CD4-positive, CD25-positive, alpha-beta regulatory T cell (primary cell): ENCODE measurements around the gene ALPG. TPM values are rescaled to one million over a fixed set of nuclear protein-coding genes. Genes with fewer than 3 reads are reported as not detected.

Source experiments
- polyA plus RNA-seq, 4 donors: library from polyadenylated mRNA; unstranded; fragments of 300-500 nt; fragmentation: Illumina TruSeq; gene quantifications; one replicate each; pipeline ENCODE4 v1.2.3, GENCODE V29; 2021
- total RNA-seq: library from RNA; stranded (reverse); gene quantifications from one replicate; pipeline ENCODE4 v1.2.3, GENCODE V29; 2022

Gene ALPG
- total and polyA plus RNA-seq, 5 donors from 2014 or later, result not detected

Other genes with a start within 250 kb of the ALPG start
- gene ALPP, start 28.1 kb upstream of the ALPG start, total RNA-seq, result not detected
- gene ALPP, start 28.1 kb upstream of the ALPG start, polyA plus RNA-seq, result not detected
- gene ALPI, start 49.3 kb downstream of the ALPG start, total RNA-seq, result not detected
- gene ALPI, start 49.3 kb downstream of the ALPG start, polyA plus RNA-seq, result not detected
- gene ECEL1, start 81.0 kb downstream of the ALPG start, total RNA-seq, result not detected
- gene ECEL1, start 81.0 kb downstream of the ALPG start, polyA plus RNA-seq, result not detected
- gene PRSS56, start 113.5 kb downstream of the ALPG start, total RNA-seq, result not detected
- not detected for gene PRSS56, start 113.5 kb downstream of the ALPG start, polyA plus RNA-seq
- not detected for gene CHRND, start 119.3 kb downstream of the ALPG start, total RNA-seq
- not detected for gene CHRND, start 119.3 kb downstream of the ALPG start, polyA plus RNA-seq
- gene CHRNG, start 132.8 kb downstream of the ALPG start, total RNA-seq, result not detected
- under 1 TPM in 1 of 4 donors, not detected in 3; 0.07 TPM for gene CHRNG, start 132.8 kb downstream of the ALPG start, polyA plus RNA-seq
- gene TIGD1, start 143.7 kb downstream of the ALPG start, total RNA-seq, result 14.5 TPM
- gene TIGD1, start 143.7 kb downstream of the ALPG start, polyA plus RNA-seq, result 10 to 100 TPM; 11.2 to 15.1 (median 14.4) TPM
- gene EIF4E2, start 143.8 kb downstream of the ALPG start, total RNA-seq, result 60.0 TPM
- 100 to 1,000 TPM in 2 of 4 donors, 10 to 100 TPM in 2; 80.6 to 122 (median 98.0) TPM for gene EIF4E2, start 143.8 kb downstream of the ALPG start, polyA plus RNA-seq
- gene EFHD1, start 226.8 kb downstream of the ALPG start, total RNA-seq, result 1.3 TPM
- 1 to 10 TPM in 2 of 4 donors, under 1 TPM in 2; 0.52 to 1.3 (median 0.98) TPM for gene EFHD1, start 226.8 kb downstream of the ALPG start, polyA plus RNA-seq